Measurements from ENCODE around the gene URM1.

Gene URM1

GRCh38 chr9:128358090-128358489 is 13.1 kb upstream of the URM1 start:
- Histone ChIP-seq H3K4me3 (ENCODE audit: low read length, poor library complexity, severe bottlenecking) (no peak overlapping the region), H3K9me2 (replicated peaks; ENCODE audit: low read depth, low read length) (no peaks in the 10 kb centered on the region), H3K4me2 (ENCODE audit: low read depth, low read length, poor library complexity, severe bottlenecking) (no peak overlapping the region), H3F3A (ENCODE audit: low read depth) (no peaks in the 10 kb centered on the region), H2AFZ (ENCODE audit: low read length) (no peak overlapping the region), H4K20me1 (ENCODE audit: insufficient read depth, low read length, poor library complexity, severe bottlenecking) (no peaks in the 10 kb centered on the region), H3K4me1 (ENCODE audit: insufficient read depth, low read length, poor library complexity, severe bottlenecking) (no peaks in the 10 kb centered on the region), H3K27me3 (ENCODE audit: insufficient read depth, low read length, poor library complexity, severe bottlenecking) (no peaks in the 10 kb centered on the region), H3K9me3 (ENCODE audit: insufficient read depth, low read depth, low read length) (no peaks in the 10 kb centered on the region), H3K36me3 (ENCODE audit: insufficient read depth, low read length) (no peaks in the 10 kb centered on the region), H3K79me2 (ENCODE audit: insufficient read depth, low read length) (no peaks in the 10 kb centered on the region), H3K9ac (ENCODE audit: low read depth, low read length, poor library complexity, severe bottlenecking) (no peak overlapping the region)
- TF ChIP-seq, protein P1, sequence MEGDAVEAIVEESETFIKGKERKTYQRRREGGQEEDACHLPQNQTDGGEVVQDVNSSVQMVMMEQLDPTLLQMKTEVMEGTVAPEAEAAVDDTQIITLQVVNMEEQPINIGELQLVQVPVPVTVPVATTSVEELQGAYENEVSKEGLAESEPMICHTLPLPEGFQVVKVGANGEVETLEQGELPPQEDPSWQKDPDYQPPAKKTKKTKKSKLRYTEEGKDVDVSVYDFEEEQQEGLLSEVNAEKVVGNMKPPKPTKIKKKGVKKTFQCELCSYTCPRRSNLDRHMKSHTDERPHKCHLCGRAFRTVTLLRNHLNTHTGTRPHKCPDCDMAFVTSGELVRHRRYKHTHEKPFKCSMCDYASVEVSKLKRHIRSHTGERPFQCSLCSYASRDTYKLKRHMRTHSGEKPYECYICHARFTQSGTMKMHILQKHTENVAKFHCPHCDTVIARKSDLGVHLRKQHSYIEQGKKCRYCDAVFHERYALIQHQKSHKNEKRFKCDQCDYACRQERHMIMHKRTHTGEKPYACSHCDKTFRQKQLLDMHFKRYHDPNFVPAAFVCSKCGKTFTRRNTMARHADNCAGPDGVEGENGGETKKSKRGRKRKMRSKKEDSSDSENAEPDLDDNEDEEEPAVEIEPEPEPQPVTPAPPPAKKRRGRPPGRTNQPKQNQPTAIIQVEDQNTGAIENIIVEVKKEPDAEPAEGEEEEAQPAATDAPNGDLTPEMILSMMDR (conservative IDR thresholded peaks at IDR 0.05; ENCODE audit: low read length) = no peak
- no peak for TF ChIP-seq EZH2phosphoT487 (IDR thresholded peaks at IDR 0.05; ENCODE audit: borderline replicate concordance)

DNA sequence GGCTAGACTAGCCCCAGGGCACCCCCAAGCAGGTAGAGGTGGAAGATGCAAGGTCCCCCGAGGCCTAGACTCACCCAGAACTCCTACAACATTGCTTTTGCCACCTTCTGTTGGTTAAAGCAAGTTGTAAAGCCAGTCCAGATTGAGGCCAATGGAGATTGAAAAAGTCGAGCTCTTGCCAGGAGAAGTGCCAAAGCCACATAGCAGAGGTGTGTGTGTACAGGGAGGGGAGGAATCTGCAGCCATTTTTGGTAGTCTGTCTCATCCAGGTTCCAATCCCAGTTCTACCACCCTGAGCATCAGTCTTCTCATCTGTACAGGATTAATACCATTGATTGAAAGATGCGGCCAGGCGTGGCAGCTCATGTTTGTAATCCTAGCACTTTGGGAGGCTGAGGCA is 12.3 kb upstream of the URM1 start:
- no peak overlapping the region for H2AFZ ChIP-seq (ENCODE audit: low read length)
- H3K9me2 ChIP-seq (replicated peaks; ENCODE audit: low read depth, low read length) = no peaks in the 10 kb centered on the region
- H3K9me3 ChIP-seq (ENCODE audit: insufficient read depth, low read depth, low read length) = no peaks in the 10 kb centered on the region
- no peak overlapping the region for H3K4me2 ChIP-seq (ENCODE audit: low read depth, low read length, poor library complexity, severe bottlenecking)
- H3K4me3 ChIP-seq (ENCODE audit: low read length, poor library complexity, severe bottlenecking) = no peak overlapping the region
- no peak for TF ChIP-seq EZH2phosphoT487 (IDR thresholded peaks at IDR 0.05; ENCODE audit: borderline replicate concordance)
- TF ChIP-seq, protein P1 (conservative IDR thresholded peaks at IDR 0.05; ENCODE audit: low read length) = no peak
- H3K4me1 ChIP-seq (ENCODE audit: insufficient read depth, low read length, poor library complexity, severe bottlenecking) = no peaks in the 10 kb centered on the region
- H3K79me2 ChIP-seq (ENCODE audit: insufficient read depth, low read length) = no peaks in the 10 kb centered on the region
- H3K27me3 ChIP-seq (ENCODE audit: insufficient read depth, low read length, poor library complexity, severe bottlenecking) = no peaks in the 10 kb centered on the region
- H3F3A ChIP-seq (ENCODE audit: low read depth) = no peaks in the 10 kb centered on the region
- no peaks in the 10 kb centered on the region for H4K20me1 ChIP-seq (ENCODE audit: insufficient read depth, low read length, poor library complexity, severe bottlenecking)
- H3K9ac ChIP-seq (ENCODE audit: low read depth, low read length, poor library complexity, severe bottlenecking) = no peak overlapping the region
- no peaks in the 10 kb centered on the region for H3K36me3 ChIP-seq (ENCODE audit: insufficient read depth, low read length)

- no peaks in the 10 kb centered on the region for H3K79me2 ChIP-seq (ENCODE audit: insufficient read depth, low read length)
- H4K20me1 ChIP-seq (ENCODE audit: insufficient read depth, low read length, poor library complexity, severe bottlenecking) = no peaks in the 10 kb centered on the region
- H2AFZ ChIP-seq (ENCODE audit: low read length) = no peak overlapping the region
- no peak overlapping the region for H3K9ac ChIP-seq (ENCODE audit: low read depth, low read length, poor library complexity, severe bottlenecking)
- no peaks in the 10 kb centered on the region for H3K9me3 ChIP-seq (ENCODE audit: insufficient read depth, low read depth, low read length)
- no peak for TF ChIP-seq EZH2phosphoT487 (IDR thresholded peaks at IDR 0.05; ENCODE audit: borderline replicate concordance)
- TF ChIP-seq, protein P1 (conservative IDR thresholded peaks at IDR 0.05; ENCODE audit: low read length) = no peak
- no peaks in the 10 kb centered on the region for H3K4me1 ChIP-seq (ENCODE audit: insufficient read depth, low read length, poor library complexity, severe bottlenecking)
- no peak overlapping the region for H3K4me3 ChIP-seq (ENCODE audit: low read length, poor library complexity, severe bottlenecking)
- no peaks in the 10 kb centered on the region for H3F3A ChIP-seq (ENCODE audit: low read depth)
- H3K9me2 ChIP-seq (replicated peaks; ENCODE audit: low read depth, low read length) = no peaks in the 10 kb centered on the region
- H3K36me3 ChIP-seq (ENCODE audit: insufficient read depth, low read length) = no peaks in the 10 kb centered on the region
- no peaks in the 10 kb centered on the region for H3K27me3 ChIP-seq (ENCODE audit: insufficient read depth, low read length, poor library complexity, severe bottlenecking)
- H3K4me2 ChIP-seq (ENCODE audit: low read depth, low read length, poor library complexity, severe bottlenecking) = no peak overlapping the region
Observed at GRCh38 chr9:128360826-128361225, 10.3 kb upstream of the URM1 start.

Data from Loucy (cell line).